ENCODE data around the gene GALNT18. TPM values are rescaled to one million over a fixed set of nuclear protein-coding genes. Genes with fewer than 3 reads are reported as not detected.

GALNT18 gene
- total RNA-seq, 2 experiments from 2014 or later, result not detected

DNA sequence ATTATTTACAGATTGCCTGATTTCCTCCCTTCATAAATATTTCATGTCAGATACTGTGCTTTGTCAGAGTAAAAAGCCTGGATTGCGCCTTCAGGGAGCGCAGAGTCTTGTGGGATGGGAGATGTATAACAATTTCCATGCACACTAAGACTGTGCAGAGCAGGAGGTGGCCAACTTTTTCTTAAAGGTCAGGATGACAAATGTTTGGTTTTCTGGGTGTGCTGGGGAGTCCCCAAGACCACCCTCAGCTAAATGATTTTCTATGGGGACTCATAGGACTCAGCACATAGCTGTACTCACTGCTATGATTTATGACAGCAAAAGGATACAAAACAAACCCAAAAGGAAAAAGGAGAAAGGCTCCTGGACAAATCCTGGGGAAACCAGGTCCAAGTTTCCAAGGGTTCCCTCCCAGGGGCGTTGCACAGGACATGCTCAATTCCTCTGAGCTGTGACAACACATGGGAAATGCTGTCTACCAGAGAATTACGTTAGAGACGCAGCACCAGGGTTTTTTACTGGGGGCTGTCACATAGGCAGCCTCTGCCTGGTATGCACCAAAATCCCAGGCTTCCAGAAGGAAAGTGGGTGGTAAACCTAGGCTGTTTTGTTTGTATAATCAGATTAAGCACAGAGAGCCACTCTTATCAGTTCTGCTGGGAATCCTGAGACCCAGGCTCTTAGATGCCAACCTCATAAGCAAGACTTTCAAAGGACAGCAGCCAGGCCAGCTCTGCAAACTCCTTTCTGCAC lies 327.8 kb downstream of the GALNT18 start:
- DNase-seq (ENCODE audit: low spot score), result no peak
- no peaks in the 10 kb centered on the region for H3K79me2 ChIP-seq (ENCODE audit: insufficient read depth, low read depth, low read length)
- H4K20me1 ChIP-seq (ENCODE audit: insufficient read depth, low read length), result no peaks in the 10 kb centered on the region
- no peaks in the 10 kb centered on the region for H3K9me3 ChIP-seq (ENCODE audit: low read length)
- no peaks in the 10 kb centered on the region for H3K9me2 ChIP-seq (ENCODE audit: insufficient read depth, low read length)
- ChIA-PET CTCF (ENCODE audit: unreplicated experiment) (no interaction called here), POLR2A (no interaction called here)
- H3K4me2 ChIP-seq (ENCODE audit: low read length), result no peak overlapping the region
- H3K36me3 ChIP-seq (ENCODE audit: insufficient read depth, low read length), result no peaks in the 10 kb centered on the region
- no TSS peak for BruUV-seq (replicated peaks)
- H2AFZ ChIP-seq (ENCODE audit: low read length), result no peak overlapping the region
- no peak overlapping the region for H3K27ac ChIP-seq (ENCODE audit: low read depth, low read length, poor library complexity, severe bottlenecking)
- intact Hi-C loops (cut with micrococcal nuclease; ENCODE audit: unreplicated experiment), result no loop called here
- H3K4me1 ChIP-seq (ENCODE audit: insufficient read depth, low read length, poor library complexity, severe bottlenecking), result no peaks in the 10 kb centered on the region
- no peak overlapping the region for H3K4me3 ChIP-seq (ENCODE audit: low read depth, low read length, poor library complexity, severe bottlenecking)
- no peak for TF ChIP-seq EZH2phosphoT487 (IDR thresholded peaks at IDR 0.05; ENCODE audit: borderline replicate concordance, low read depth, low read length)
- TF ChIP-seq, protein P1, sequence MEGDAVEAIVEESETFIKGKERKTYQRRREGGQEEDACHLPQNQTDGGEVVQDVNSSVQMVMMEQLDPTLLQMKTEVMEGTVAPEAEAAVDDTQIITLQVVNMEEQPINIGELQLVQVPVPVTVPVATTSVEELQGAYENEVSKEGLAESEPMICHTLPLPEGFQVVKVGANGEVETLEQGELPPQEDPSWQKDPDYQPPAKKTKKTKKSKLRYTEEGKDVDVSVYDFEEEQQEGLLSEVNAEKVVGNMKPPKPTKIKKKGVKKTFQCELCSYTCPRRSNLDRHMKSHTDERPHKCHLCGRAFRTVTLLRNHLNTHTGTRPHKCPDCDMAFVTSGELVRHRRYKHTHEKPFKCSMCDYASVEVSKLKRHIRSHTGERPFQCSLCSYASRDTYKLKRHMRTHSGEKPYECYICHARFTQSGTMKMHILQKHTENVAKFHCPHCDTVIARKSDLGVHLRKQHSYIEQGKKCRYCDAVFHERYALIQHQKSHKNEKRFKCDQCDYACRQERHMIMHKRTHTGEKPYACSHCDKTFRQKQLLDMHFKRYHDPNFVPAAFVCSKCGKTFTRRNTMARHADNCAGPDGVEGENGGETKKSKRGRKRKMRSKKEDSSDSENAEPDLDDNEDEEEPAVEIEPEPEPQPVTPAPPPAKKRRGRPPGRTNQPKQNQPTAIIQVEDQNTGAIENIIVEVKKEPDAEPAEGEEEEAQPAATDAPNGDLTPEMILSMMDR (conservative IDR thresholded peaks at IDR 0.05; ENCODE audit: low read length), result no peak

DNA sequence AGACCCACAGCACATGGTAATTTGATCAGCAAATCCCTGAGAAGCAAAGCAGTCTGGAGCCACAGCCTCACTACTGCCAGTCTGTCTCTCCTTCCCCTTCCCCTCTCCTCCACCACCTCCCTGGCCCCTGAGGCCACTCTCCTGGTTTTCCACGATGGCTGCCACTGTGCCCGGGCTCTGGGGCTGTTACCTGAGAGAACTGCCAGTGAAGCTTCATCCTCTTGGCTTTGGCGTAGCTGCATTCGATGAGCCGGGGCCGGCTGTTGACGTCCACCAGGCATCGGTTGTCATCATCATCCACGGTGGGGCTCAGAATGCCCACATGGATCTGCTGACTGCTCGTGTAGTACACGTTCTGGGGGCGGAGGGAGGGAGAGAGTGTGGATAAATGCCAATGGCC lies 329.0 kb downstream of the GALNT18 start:
- POLR2A ChIA-PET, result no interaction called here
- BruUV-seq (replicated peaks), result no TSS peak
- Histone ChIP-seq H3K36me3 (ENCODE audit: insufficient read depth, low read length) (no peaks in the 10 kb centered on the region), H3K9me2 (ENCODE audit: insufficient read depth, low read length) (no peaks in the 10 kb centered on the region), H3K27ac (ENCODE audit: low read depth, low read length, poor library complexity, severe bottlenecking) (no peak overlapping the region), H3K4me1 (ENCODE audit: insufficient read depth, low read length, poor library complexity, severe bottlenecking) (no peaks in the 10 kb centered on the region), H3K4me2 (ENCODE audit: low read length) (no peak overlapping the region), H4K20me1 (ENCODE audit: insufficient read depth, low read length) (no peaks in the 10 kb centered on the region), H2AFZ (ENCODE audit: low read length) (no peak overlapping the region), H3K4me3 (ENCODE audit: low read depth, low read length, poor library complexity, severe bottlenecking) (no peak overlapping the region), H3K79me2 (ENCODE audit: insufficient read depth, low read depth, low read length) (no peaks in the 10 kb centered on the region), H3K9me3 (ENCODE audit: low read length) (no peaks in the 10 kb centered on the region)
- intact Hi-C loops (cut with micrococcal nuclease; ENCODE audit: unreplicated experiment), result no loop called here
- CTCF ChIA-PET (ENCODE audit: unreplicated experiment), result no interaction called here
- no peak for TF ChIP-seq EZH2phosphoT487 (IDR thresholded peaks at IDR 0.05; ENCODE audit: borderline replicate concordance, low read depth, low read length)
- TF ChIP-seq, protein P1 (conservative IDR thresholded peaks at IDR 0.05; ENCODE audit: low read length), result no peak
- no peak for DNase-seq (ENCODE audit: low spot score)

Data from OCI-LY7 (cell line).